Progenitor cell of endocrine pancreas (in vitro differentiated cells): Measurements from ENCODE around the gene CFAP73. TPM values are rescaled to one million over a fixed set of nuclear protein-coding genes. Genes with fewer than 3 reads are reported as not detected.

Experiments
- DNase-seq: peaks from one replicate; pipeline ENCODE4 v3.0.0; 2021; ENCODE audit warnings: low spot score; ENCODE audit not compliant: unreplicated experiment
- H3K27ac Mint-ChIP-seq: 2 replicates; pipeline ENCODE4 v1.8.0; 2021; ENCODE audit warnings: mild to moderate bottlenecking, moderate library complexity, mixed read lengths
- H3K27me3 Mint-ChIP-seq: 2 replicates; pipeline ENCODE4 v1.8.0; 2021; ENCODE audit warnings: mixed read lengths
- H3K36me3 Mint-ChIP-seq: 2 replicates; pipeline ENCODE4 v1.8.0; 2022; ENCODE audit warnings: mixed read lengths; ENCODE audit not compliant: insufficient read depth
- H3K4me1 Mint-ChIP-seq: 2 replicates; pipeline ENCODE4 v1.8.0; 2021; ENCODE audit warnings: low read depth, mixed read lengths
- H3K4me3 Mint-ChIP-seq: 2 replicates; pipeline ENCODE4 v1.8.0; 2021; ENCODE audit warnings: low read depth, mild to moderate bottlenecking, moderate library complexity, mixed read lengths
- H3K9me3 Mint-ChIP-seq: 2 replicates; pipeline ENCODE4 v1.8.0; 2021; ENCODE audit warnings: low read depth, mixed read lengths
- CTCF ChIP-seq: fragments of 200-600 bp; sonication (generic); IDR thresholded peaks from one replicate; pipeline ENCODE4 v1.5.0; 2021; ENCODE audit warnings: antibody characterized with exemption, mild to moderate bottlenecking; ENCODE audit not compliant: unreplicated experiment
- total RNA-seq: library from RNA; stranded (reverse); gene quantifications from 2 replicates; pipeline ENCODE4 v1.2.1, GENCODE V29; 2021

The CFAP73 gene
- total RNA-seq, 1 donor from 2014 or later, result not detected

- Mint-ChIP-seq H3K36me3 (peaks cover 38% of the 10 kb centered on the region), H3K4me3 (no peak overlapping the region), H3K9me3 (peaks cover 3% of the 10 kb centered on the region), H3K4me1 (no peaks in the 10 kb centered on the region), H3K27ac (no peak overlapping the region), H3K27me3 (no peaks in the 10 kb centered on the region)
- no peak for TF ChIP-seq CTCF
- DNase-seq, result no peak
Measured at GRCh38 chr12:113173081-113173698, 23.7 kb downstream of the CFAP73 start.

- no peak overlapping the region for H3K4me3 Mint-ChIP-seq
- TF ChIP-seq CTCF, result peak; percentile 98
- peaks cover 3% of the 10 kb centered on the region for H3K9me3 Mint-ChIP-seq
- H3K36me3 Mint-ChIP-seq, result peaks cover 48% of the 10 kb centered on the region
- H3K27me3 Mint-ChIP-seq, result no peaks in the 10 kb centered on the region
- no peak overlapping the region for H3K27ac Mint-ChIP-seq
- no peaks in the 10 kb centered on the region for H3K4me1 Mint-ChIP-seq
- peak; percentile 73 for DNase-seq
Measured at GRCh38 chr12:113174461-113175384, 25.2 kb downstream of the CFAP73 start.

- no peak overlapping the region for H3K27ac Mint-ChIP-seq
- no peak for DNase-seq
- H3K27me3 Mint-ChIP-seq, result no peaks in the 10 kb centered on the region
- no peak overlapping the region for H3K4me3 Mint-ChIP-seq
- no peak for TF ChIP-seq CTCF
- no peaks in the 10 kb centered on the region for H3K4me1 Mint-ChIP-seq
- peaks cover 40% of the 10 kb centered on the region for H3K36me3 Mint-ChIP-seq
- H3K9me3 Mint-ChIP-seq, result peaks cover 3% of the 10 kb centered on the region
Measured at GRCh38 chr12:113179023-113179422, 29.5 kb downstream of the CFAP73 start.

GRCh38 chr12:113180333-113180732 is 30.8 kb downstream of the CFAP73 start:
- H3K27ac Mint-ChIP-seq, result no peak overlapping the region
- no peaks in the 10 kb centered on the region for H3K27me3 Mint-ChIP-seq
- DNase-seq, result no peak
- TF ChIP-seq CTCF, result no peak
- H3K36me3 Mint-ChIP-seq, result peaks cover 36% of the 10 kb centered on the region
- H3K4me3 Mint-ChIP-seq, result no peak overlapping the region
- H3K4me1 Mint-ChIP-seq, result peaks cover 2% of the 10 kb centered on the region
- peaks cover 3% of the 10 kb centered on the region for H3K9me3 Mint-ChIP-seq

- Mint-ChIP-seq H3K27ac (no peak overlapping the region), H3K4me3 (no peak overlapping the region), H3K4me1 (peaks cover 11% of the 10 kb centered on the region)
Measured at GRCh38 chr12:113181975-113182374, 32.5 kb downstream of the CFAP73 start.

More at GRCh38 chr12:113181975-113182374, 32.5 kb downstream of the CFAP73 start:
- Mint-ChIP-seq H3K36me3 (peaks cover 30% of the 10 kb centered on the region), H3K9me3 (peaks cover 3% of the 10 kb centered on the region), H3K27me3 (no peaks in the 10 kb centered on the region)
- DNase-seq, result no peak
- no peak for TF ChIP-seq CTCF
